ENCODE results near the gene CEACAM21. TPM values are rescaled to one million over a fixed set of nuclear protein-coding genes. Genes with fewer than 3 reads are reported as not detected.

Gene CEACAM21
- total and polyA plus RNA-seq, 4 donors = 6.5 to 12.2 (median 10.3) TPM

DNA sequence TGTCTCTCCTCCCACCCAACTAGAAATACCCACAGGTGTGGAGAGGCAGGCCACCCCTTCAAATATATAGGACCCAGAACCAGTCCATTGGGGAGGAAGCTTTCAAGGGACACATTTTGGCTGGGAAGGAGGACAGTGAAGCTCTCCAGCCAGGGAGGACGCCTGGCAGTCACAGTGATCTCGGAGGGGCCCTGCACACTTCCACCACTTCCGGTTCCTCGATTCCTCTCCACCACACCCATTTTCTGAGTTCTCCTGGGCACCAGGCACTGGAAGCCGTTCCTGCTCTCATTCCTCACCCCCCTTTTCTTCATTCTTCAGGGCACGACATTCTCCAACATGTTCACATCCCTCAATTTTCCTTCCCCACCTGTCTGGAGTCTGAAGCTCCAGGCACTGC is 30.4 kb upstream of the CEACAM21 start:
- ATAC-seq (ENCODE audit: insufficient read depth, low FRiP score) = peak; percentile 12
- 17 to 21% methylated on average over 6 of the region's 6 CpGs for WGBS, 2 donors
- Histone ChIP-seq H3K36me3 (ENCODE audit: control insufficient read depth in 4 of 4, insufficient read depth in 4 of 4, low read length in 4 of 4) (no peaks in the 10 kb centered on the region), H3K9me3 (ENCODE audit: control insufficient read depth in 4 of 4, insufficient read depth in 3 of 4, low read length in 3 of 4) (no peaks in the 10 kb centered on the region), H3K4me1 (ENCODE audit: control insufficient read depth in 5 of 5, insufficient read depth in 5 of 5, low read length in 5 of 5) (peaks cover 0 to 6% (median 3%) of the 10 kb centered on the region in 5 donors), H3K9ac (ENCODE audit: insufficient read depth in 1 of 2, low read length in 2 of 2) (no peak overlapping the region), H3K27ac (ENCODE audit: low read depth in 1 of 2, low read length in 1 of 2) (peak overlapping the region in 1 of 2 donors; percentile 61), H3K4me3 (no peak overlapping the region), H3K27me3 (ENCODE audit: control insufficient read depth in 3 of 3, insufficient read depth in 3 of 3, low read length in 2 of 3) (peaks cover 0 to 6% (median 0%) of the 10 kb centered on the region in 3 donors)
- no peak for DNase-seq
- TF ChIP-seq, protein P1, sequence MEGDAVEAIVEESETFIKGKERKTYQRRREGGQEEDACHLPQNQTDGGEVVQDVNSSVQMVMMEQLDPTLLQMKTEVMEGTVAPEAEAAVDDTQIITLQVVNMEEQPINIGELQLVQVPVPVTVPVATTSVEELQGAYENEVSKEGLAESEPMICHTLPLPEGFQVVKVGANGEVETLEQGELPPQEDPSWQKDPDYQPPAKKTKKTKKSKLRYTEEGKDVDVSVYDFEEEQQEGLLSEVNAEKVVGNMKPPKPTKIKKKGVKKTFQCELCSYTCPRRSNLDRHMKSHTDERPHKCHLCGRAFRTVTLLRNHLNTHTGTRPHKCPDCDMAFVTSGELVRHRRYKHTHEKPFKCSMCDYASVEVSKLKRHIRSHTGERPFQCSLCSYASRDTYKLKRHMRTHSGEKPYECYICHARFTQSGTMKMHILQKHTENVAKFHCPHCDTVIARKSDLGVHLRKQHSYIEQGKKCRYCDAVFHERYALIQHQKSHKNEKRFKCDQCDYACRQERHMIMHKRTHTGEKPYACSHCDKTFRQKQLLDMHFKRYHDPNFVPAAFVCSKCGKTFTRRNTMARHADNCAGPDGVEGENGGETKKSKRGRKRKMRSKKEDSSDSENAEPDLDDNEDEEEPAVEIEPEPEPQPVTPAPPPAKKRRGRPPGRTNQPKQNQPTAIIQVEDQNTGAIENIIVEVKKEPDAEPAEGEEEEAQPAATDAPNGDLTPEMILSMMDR (IDR thresholded peaks at IDR 0.05; ENCODE audit: control extremely low read depth, extremely low read depth) = no peak

DNA sequence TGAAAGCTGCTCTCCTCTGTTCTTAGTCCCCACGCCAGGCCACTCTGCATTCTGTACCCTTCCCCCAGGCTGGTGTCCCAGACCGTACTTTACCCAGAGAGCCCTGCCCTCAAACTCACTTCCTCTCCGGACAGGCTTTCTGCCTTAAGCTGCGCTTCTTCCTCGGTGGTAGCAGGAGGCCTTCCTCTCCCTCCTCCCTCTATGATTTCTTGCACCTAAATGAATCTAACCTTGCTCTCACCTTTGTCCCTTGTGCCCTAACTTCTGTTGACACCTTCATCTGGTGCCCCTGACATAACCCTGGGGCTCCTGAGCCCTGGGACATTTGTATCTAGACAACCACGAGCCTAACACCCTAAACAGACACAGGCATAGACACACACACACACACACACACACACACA is 29.6 kb upstream of the CEACAM21 start:
- ATAC-seq (ENCODE audit: insufficient read depth, low FRiP score) (peak; percentile 69), DNase-seq (no peak)
- peaks cover 0 to 6% (median 3%) of the 10 kb centered on the region in 5 donors for H3K4me1 ChIP-seq (ENCODE audit: control insufficient read depth in 5 of 5, insufficient read depth in 5 of 5, low read length in 5 of 5)
- H3K9ac ChIP-seq (ENCODE audit: insufficient read depth in 1 of 2, low read length in 2 of 2) = no peak overlapping the region
- peak overlapping the region in 1 of 2 donors; percentile 61 for H3K27ac ChIP-seq (ENCODE audit: low read depth in 1 of 2, low read length in 1 of 2)
- H3K36me3 ChIP-seq (ENCODE audit: control insufficient read depth in 4 of 4, insufficient read depth in 4 of 4, low read length in 4 of 4) = no peaks in the 10 kb centered on the region
- 15 to 25% methylated on average over 6 of the region's 6 CpGs for WGBS, 2 donors
- no peaks in the 10 kb centered on the region for H3K9me3 ChIP-seq (ENCODE audit: control insufficient read depth in 4 of 4, insufficient read depth in 3 of 4, low read length in 3 of 4)
- H3K27me3 ChIP-seq (ENCODE audit: control insufficient read depth in 3 of 3, insufficient read depth in 3 of 3, low read length in 2 of 3) = peaks cover 0 to 6% (median 0%) of the 10 kb centered on the region in 3 donors
- TF ChIP-seq, protein P1 (IDR thresholded peaks at IDR 0.05; ENCODE audit: control extremely low read depth, extremely low read depth) = no peak
- H3K4me3 ChIP-seq = no peak overlapping the region

DNA sequence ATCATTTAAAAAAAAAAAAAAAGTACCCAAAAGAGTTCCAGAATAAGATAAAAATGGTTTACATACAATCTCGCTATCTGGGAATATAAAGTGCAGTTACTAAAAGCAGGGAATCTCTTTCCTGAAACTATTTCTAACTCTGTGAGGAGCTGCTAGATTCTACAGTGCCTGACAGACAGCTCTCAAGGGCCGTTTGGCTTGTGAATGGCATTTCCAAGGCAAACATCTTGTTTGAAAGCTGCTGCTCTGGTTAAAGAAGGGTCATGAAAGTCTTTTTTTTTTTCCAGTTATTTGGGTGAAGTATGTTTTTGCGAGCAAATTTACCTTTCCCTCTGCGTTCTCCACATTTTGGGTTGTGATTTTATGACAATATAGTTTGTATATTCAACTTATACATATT is 29.0 kb upstream of the CEACAM21 start:
- peaks cover 0 to 6% (median 0%) of the 10 kb centered on the region in 3 donors for H3K27me3 ChIP-seq (ENCODE audit: control insufficient read depth in 3 of 3, insufficient read depth in 3 of 3, low read length in 2 of 3)
- 62 to 77% methylated on average over 4 of the region's 4 CpGs for WGBS, 2 donors
- peak in 1 of 3 donors; percentile 53 for DNase-seq
- H3K4me1 ChIP-seq (ENCODE audit: control insufficient read depth in 5 of 5, insufficient read depth in 5 of 5, low read length in 5 of 5) = peaks cover 0 to 6% (median 5%) of the 10 kb centered on the region in 5 donors
- H3K4me3 ChIP-seq = no peak overlapping the region
- H3K9me3 ChIP-seq (ENCODE audit: control insufficient read depth in 4 of 4, insufficient read depth in 3 of 4, low read length in 3 of 4) = no peaks in the 10 kb centered on the region
- no peak overlapping the region for H3K9ac ChIP-seq (ENCODE audit: insufficient read depth in 1 of 2, low read length in 2 of 2)
- H3K36me3 ChIP-seq (ENCODE audit: control insufficient read depth in 4 of 4, insufficient read depth in 4 of 4, low read length in 4 of 4) = no peaks in the 10 kb centered on the region
- no peak overlapping the region for H3K27ac ChIP-seq (ENCODE audit: low read depth in 1 of 2, low read length in 1 of 2)
- TF ChIP-seq, protein P1 (IDR thresholded peaks at IDR 0.05; ENCODE audit: control extremely low read depth, extremely low read depth) = no peak
- ATAC-seq (ENCODE audit: insufficient read depth, low FRiP score) = no peak

DNA sequence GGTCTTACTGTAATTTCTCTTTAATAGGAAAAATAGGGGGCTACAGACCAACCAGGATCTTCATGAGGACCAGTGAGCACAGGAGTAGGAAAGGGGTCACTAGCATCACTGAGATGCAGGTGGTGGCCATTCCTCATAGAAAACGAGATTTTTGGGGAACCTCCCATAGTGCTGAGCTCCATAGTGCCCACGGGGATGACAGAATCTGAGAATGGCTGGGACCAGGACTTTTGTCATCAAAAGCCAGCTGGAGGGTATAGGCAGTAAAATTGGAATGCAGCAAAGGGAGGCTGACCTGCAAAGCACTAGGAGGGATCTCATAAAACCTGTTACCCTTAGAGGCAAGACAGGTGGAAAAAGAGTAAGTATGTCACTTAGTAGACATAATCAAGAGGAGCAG is 28.4 kb upstream of the CEACAM21 start:
- 66 to 74% methylated on average over 2 of the region's 2 CpGs for WGBS, 2 donors
- H3K27ac ChIP-seq (ENCODE audit: low read depth in 1 of 2, low read length in 1 of 2) = peak overlapping the region in 1 of 2 donors; percentile 10

More for the DNA sequence above, 28.4 kb upstream of the CEACAM21 start:
- Histone ChIP-seq H3K36me3 (ENCODE audit: control insufficient read depth in 4 of 4, insufficient read depth in 4 of 4, low read length in 4 of 4) (no peaks in the 10 kb centered on the region), H3K27me3 (ENCODE audit: control insufficient read depth in 3 of 3, insufficient read depth in 3 of 3, low read length in 2 of 3) (peaks cover 0 to 6% (median 0%) of the 10 kb centered on the region in 3 donors), H3K9me3 (ENCODE audit: control insufficient read depth in 4 of 4, insufficient read depth in 3 of 4, low read length in 3 of 4) (no peaks in the 10 kb centered on the region), H3K9ac (ENCODE audit: insufficient read depth in 1 of 2, low read length in 2 of 2) (no peak overlapping the region), H3K4me1 (ENCODE audit: control insufficient read depth in 5 of 5, insufficient read depth in 5 of 5, low read length in 5 of 5) (peaks cover 0 to 6% (median 5%) of the 10 kb centered on the region in 5 donors), H3K4me3 (no peak overlapping the region)
- no peak for DNase-seq
- TF ChIP-seq, protein P1 (IDR thresholded peaks at IDR 0.05; ENCODE audit: control extremely low read depth, extremely low read depth) = no peak
- ATAC-seq (ENCODE audit: insufficient read depth, low FRiP score) = no peak
